T-helper 9 cell (primary cell): ENCODE data around the gene WDR72.

ENCODE experiments used
- DNase-seq: peaks from one replicate; pipeline ENCODE4 v3.0.0-alpha.2; 2020

Gene WDR72

GRCh38 chr15:53527996-53528395 is 231.5 kb downstream of the WDR72 start:
- no peak for DNase-seq

- DNase-seq = no peak
Measured at GRCh38 chr15:53525894-53526293, 233.6 kb downstream of the WDR72 start.

- DNase-seq = no peak
Measured at GRCh38 chr15:53522991-53523390, 236.5 kb downstream of the WDR72 start.

GRCh38 chr15:53520996-53521395 is 238.5 kb downstream of the WDR72 start:
- DNase-seq = no peak

- DNase-seq = no peak
Measured at GRCh38 chr15:53513431-53513830, 246.0 kb downstream of the WDR72 start.

GRCh38 chr15:53512029-53512428 is 247.4 kb downstream of the WDR72 start:
- no peak for DNase-seq

GRCh38 chr15:53511175-53511574 is 248.3 kb downstream of the WDR72 start:
- no peak for DNase-seq

- no peak for DNase-seq
Measured at GRCh38 chr15:53506370-53506769, 253.1 kb downstream of the WDR72 start.

GRCh38 chr15:53498996-53499395 is 260.5 kb downstream of the WDR72 start:
- DNase-seq = no peak

GRCh38 chr15:53490341-53490740 is 269.1 kb downstream of the WDR72 start:
- DNase-seq = no peak

- no peak for DNase-seq
Measured at GRCh38 chr15:53482055-53482454, 277.4 kb downstream of the WDR72 start.

GRCh38 chr15:53477981-53478766 is 281.3 kb downstream of the WDR72 start:
- DNase-seq = no peak

GRCh38 chr15:53473886-53474285 is 285.6 kb downstream of the WDR72 start:
- DNase-seq = no peak

- no peak for DNase-seq
Measured at GRCh38 chr15:53473435-53473834, 286.0 kb downstream of the WDR72 start.

- no peak for DNase-seq
Measured at GRCh38 chr15:53472883-53473282, 286.6 kb downstream of the WDR72 start.

- no peak for DNase-seq
Measured at GRCh38 chr15:53472210-53472609, 287.3 kb downstream of the WDR72 start.

GRCh38 chr15:53470743-53471142 is 288.7 kb downstream of the WDR72 start:
- DNase-seq = no peak

- DNase-seq = no peak
Measured at GRCh38 chr15:53469422-53469821, 290.0 kb downstream of the WDR72 start.
